Fibroblast of the aortic adventitia (primary cell): ENCODE results near the gene NMBR. TPM values are rescaled to one million over a fixed set of nuclear protein-coding genes. Genes with fewer than 3 reads are reported as not detected.
A peak's percentile ranks its signal among the peaks of the same experiment; 100 is the strongest.
"Not testable (repeated sequence)": the region's sequence is repeated elsewhere in the genome, so short reads cannot be mapped to it uniquely, and the experiment has no call there.

Experiments
- DNase-seq: peaks from one replicate; pipeline ENCODE4 v3.0.0-alpha.2; 2010; ENCODE audit warnings: low read depth
- H3K4me3 ChIP-seq: 2 replicates; pipeline ENCODE4 v1.5.1; 2011; ENCODE audit warnings: low read depth, mild to moderate bottlenecking, control low read depth, low read length, moderate library complexity
- total RNA-seq: library from RNA; depleted of rRNA; stranded (reverse); fragments of >200 nt; gene quantifications from 2 replicates; pipeline ENCODE4 v1.2.3, GENCODE V29; 2012; ENCODE audit warnings: low replicate concordance
- TF ChIP-seq, protein P1 (sequence below): IDR thresholded peaks from 2 replicates; pipeline ENCODE4 v1.5.1; 2011; ENCODE audit warnings: mild to moderate bottlenecking, low read length, control low read depth, inconsistent platforms; ENCODE audit not compliant: insufficient read depth

The NMBR gene
- total RNA-seq, 1 donor: not detected

DNA sequence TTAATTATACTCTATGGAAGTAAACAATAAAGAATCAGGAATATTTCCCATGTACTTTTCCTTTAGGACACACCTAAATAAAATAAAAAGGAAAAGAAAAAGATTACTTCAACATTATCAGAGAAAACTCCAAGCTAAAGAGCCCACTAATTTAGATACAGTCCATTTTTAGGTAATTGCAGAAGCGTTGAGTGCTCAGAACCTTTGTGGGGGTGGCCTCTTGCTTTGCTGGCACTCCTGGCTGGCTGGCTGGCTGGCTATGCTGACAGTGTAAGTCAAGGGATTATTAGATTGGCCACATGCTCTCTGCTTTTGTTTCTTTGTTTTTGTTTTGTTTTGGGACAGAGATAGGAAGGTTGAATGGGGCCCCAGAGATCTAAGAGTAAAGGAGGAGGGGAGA is 14.3 kb downstream of the NMBR start, which contains the start of gene GJE1:
Gene GJE1 (plus strand): TSS at position 301 of the 400 bp plus-strand sequence. CDS start 234 bp downstream, outside the sequence.
- TF ChIP-seq, protein P1, sequence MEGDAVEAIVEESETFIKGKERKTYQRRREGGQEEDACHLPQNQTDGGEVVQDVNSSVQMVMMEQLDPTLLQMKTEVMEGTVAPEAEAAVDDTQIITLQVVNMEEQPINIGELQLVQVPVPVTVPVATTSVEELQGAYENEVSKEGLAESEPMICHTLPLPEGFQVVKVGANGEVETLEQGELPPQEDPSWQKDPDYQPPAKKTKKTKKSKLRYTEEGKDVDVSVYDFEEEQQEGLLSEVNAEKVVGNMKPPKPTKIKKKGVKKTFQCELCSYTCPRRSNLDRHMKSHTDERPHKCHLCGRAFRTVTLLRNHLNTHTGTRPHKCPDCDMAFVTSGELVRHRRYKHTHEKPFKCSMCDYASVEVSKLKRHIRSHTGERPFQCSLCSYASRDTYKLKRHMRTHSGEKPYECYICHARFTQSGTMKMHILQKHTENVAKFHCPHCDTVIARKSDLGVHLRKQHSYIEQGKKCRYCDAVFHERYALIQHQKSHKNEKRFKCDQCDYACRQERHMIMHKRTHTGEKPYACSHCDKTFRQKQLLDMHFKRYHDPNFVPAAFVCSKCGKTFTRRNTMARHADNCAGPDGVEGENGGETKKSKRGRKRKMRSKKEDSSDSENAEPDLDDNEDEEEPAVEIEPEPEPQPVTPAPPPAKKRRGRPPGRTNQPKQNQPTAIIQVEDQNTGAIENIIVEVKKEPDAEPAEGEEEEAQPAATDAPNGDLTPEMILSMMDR: no peak
- no peak within 1 kb of the TSS for H3K4me3 ChIP-seq
- DNase-seq: no peak

DNA sequence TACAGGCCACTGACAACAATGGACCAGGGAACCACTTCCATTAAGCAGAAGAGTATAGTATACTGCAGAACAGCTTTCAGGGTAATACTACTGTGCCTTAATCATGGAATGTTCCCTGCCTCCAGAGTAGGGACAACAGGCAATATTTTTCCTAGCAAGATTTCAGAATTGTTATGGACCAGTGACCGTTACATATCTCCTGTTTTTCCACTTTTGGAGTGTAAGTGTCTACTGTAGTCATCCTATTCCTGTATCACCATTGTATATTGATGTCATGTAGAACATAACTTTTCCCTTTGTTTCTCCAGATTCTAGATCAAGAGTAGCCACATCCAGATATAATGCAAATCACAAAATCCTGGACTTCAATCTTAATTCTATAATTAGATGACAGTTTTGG is 16.1 kb downstream of the NMBR start:
- no peak for DNase-seq
- TF ChIP-seq, protein P1: no peak
- no peak overlapping the region for H3K4me3 ChIP-seq

DNA sequence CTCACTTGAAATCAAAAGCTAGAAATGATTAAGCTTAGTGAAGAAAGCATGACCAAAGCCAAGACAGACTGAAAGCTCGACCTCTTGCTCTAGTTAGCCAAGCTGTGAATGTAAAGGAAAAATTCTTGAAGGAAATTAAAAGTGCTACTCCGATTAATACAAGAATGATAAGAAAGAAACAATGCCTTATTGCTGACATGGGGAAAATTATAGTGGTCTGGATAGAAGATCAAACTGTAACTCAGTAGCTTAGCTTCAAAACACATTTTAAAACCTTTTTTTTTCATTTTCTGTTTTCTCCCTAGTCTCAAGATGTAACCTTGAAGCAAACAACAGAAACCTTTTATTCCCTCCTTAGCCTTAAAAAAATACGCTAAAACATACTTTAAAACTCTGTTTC is 25.6 kb downstream of the NMBR start:
- TF ChIP-seq, protein P1: no peak
- no peak overlapping the region for H3K4me3 ChIP-seq
- DNase-seq: no peak

DNA sequence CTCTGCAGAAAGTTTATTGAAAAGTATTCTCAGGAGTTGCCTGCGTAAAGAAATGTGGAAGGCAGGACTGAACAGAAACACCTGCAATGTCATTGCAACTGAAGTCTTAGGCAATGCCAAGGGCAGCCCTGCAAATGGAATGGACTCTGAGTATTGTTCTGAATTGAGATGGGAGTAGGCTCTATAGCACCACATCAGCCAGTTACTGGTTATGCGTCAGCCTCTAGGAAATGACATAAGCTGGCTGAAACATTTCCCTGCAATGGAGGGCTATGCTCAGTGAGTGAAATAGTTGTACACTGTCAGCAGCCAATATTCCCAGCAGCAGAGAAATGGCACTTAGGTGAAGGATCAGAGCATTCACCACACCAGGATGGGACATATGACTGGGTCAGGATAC is 28.0 kb downstream of the NMBR start:
- DNase-seq: peak; percentile 22
- H3K4me3 ChIP-seq: no peak overlapping the region
- TF ChIP-seq, protein P1: no peak

DNA sequence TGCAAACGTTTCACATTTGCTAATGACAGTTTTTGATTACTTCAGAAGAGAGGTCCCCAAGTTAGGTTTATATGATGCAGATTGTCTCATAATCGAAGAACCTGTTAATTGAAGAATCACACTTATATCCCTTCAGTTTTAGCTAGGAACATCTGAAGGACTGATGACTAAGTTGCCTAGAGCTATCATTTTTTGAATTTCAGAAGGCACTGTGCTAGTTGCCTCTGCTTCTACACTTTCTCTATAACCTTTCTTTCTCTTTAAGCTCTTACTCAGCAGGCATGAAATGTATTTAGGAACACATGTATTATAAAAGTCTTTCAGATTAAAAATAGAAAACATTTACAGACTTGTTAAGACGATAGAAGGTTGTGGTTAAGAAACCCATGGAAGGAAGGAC is 28.6 kb downstream of the NMBR start:
- no peak for DNase-seq
- TF ChIP-seq, protein P1: no peak
- no peak overlapping the region for H3K4me3 ChIP-seq

DNA sequence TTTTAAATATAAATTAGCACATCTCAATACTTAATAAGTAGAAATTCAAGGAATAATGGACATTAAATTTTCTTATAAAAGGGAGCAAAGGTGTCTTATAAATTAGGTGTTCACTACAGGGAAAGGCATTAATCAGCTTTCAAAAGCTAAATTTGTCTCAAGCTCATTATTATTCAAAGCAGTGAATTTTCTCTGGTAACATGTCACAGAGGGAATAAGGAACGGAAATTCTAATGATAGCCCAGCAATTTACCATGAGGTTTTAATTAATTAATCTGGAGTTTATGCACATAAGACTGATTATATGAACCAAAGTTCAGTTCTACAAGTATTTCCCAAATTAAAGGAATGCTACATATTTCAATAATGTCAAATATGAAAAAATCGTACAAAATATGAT is 29.6 kb downstream of the NMBR start:
- H3K4me3 ChIP-seq: no peak overlapping the region
- TF ChIP-seq, protein P1: no peak
- no peak for DNase-seq

DNA sequence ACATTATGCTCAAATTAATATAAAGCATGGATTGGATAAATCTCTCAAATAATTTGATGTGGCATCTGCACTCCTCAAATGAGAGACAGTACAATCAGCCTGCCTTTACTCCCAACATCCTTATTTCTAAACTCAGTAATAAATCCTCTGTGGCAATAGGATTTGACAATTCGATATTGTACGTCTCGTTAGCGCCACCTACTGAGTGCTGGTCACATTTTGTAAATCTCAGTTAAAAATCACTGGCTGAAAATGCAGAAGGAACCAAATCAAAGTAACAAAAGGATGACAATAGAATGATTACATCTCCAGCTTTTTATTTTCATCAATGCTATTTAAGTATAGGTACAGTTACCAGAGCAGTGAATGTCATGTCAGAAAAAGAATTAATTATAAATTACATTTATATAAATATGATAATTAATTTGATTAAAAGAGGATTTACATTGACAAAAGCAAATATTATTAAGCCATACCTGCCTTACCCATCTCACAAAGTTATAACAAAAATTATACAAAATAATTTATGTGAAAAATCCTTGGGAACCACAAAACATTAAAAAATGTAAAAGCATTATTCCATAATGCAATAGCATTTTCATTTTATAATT is 34.4 kb downstream of the NMBR start:
- peak; percentile 86 for DNase-seq
- H3K4me3 ChIP-seq: no peak overlapping the region
- TF ChIP-seq, protein P1: peak; percentile 78

DNA sequence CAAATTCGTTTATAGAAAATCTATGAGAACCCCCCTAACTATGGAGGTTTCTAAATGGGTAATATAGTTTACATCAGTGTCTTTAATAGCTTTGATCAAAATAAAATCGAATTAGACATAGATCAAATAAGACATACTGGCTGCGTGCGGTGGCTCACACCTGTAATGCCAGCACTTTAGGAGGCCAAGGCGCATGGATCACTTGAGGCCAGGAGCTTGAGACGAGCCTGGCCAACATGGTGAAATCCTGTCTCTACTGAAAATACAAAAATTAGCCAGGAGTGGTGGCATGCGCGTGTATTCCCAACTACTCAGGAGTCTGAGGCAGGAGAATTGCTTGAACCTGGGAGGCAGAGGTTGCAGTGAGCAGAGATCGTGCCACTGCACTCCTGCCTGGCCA is 36.1 kb downstream of the NMBR start:
- not testable (repeated sequence) for DNase-seq, H3K4me3 ChIP-seq

DNA sequence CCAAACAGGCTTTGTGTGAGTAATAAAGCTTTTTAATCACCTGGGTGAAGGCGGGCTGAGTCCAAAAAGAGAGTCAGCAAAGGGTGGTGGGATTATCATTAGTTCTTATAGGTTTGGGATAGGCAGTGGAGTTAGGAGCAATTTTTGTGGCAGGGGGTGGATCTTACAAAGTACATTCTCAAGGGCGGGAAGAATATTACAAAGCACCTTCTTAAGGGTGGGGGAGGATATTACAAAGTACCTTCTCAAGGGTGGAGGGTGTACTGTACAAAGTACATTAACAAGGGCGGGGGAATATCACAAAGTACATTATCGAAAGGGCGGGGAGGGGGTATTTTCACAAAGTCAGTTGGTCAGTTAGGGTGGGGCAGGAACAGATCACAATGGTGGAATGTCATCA is 42.1 kb downstream of the NMBR start:
- H3K4me3 ChIP-seq, DNase-seq: not testable (repeated sequence)
